Ecto neural progenitor cell (in vitro differentiated cells): ENCODE results near the gene RGS12.
"Not testable (repeated sequence)": the region's sequence is repeated elsewhere in the genome, so short reads cannot be mapped to it uniquely, and the experiment has no call there.

ENCODE experiments used
- DNase-seq: peaks from one replicate; pipeline ENCODE4 v3.0.0-alpha.2; 2018; ENCODE audit warnings: low spot score

Gene RGS12

DNA sequence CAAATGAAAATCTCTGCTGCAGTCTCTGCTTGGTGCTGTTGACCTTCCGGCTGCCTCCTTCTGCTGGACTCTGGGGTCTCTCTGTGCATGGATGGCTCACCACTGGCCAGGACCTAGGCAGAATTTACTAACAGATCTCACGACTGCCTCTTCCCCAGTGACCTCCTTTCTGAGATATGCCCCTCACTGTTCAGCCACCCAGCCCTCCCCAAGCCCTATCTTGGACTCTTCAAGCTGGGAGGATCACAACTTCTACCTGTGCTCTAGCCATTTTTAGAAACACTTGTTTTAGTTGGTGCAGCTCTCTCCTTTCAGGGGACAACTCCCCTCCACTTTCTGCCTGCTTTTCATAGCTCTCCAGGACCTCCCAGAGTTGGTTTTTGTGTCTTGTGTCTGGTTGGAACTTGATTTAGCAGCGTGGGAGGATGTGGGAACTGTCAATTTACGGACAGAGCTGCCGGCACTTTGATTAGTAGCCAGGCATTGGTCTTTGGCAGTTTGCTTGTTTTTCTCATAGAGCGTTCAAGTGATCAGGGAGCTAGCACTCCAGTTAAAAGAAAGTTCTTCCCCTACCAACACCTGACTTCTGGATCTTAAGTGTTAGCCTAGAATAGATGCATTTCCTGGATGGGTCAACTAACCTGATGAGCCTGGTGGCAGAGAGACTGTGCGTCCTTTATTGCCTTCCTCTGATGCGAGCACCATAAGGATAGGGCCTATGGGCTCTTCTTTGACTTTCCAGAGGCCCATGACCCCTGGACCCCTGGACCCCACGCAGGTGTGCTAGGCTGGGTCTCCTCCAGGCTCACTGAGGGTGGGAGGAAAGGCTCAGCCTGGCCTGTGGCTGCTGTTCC is 6.5 kb downstream of the RGS12 start:
- DNase-seq = no peak

- peak; percentile 37 for DNase-seq
Observed at GRCh38 chr4:3299976-3300671, 7.3 kb downstream of the RGS12 start.

GRCh38 chr4:3300882-3301281 is 8.1 kb downstream of the RGS12 start:
- not testable (repeated sequence) for DNase-seq

- no peak for DNase-seq
Observed at GRCh38 chr4:3301450-3302172, 8.8 kb downstream of the RGS12 start.

GRCh38 chr4:3302173-3302785 is 9.5 kb downstream of the RGS12 start:
- DNase-seq = peak; percentile 40

DNA sequence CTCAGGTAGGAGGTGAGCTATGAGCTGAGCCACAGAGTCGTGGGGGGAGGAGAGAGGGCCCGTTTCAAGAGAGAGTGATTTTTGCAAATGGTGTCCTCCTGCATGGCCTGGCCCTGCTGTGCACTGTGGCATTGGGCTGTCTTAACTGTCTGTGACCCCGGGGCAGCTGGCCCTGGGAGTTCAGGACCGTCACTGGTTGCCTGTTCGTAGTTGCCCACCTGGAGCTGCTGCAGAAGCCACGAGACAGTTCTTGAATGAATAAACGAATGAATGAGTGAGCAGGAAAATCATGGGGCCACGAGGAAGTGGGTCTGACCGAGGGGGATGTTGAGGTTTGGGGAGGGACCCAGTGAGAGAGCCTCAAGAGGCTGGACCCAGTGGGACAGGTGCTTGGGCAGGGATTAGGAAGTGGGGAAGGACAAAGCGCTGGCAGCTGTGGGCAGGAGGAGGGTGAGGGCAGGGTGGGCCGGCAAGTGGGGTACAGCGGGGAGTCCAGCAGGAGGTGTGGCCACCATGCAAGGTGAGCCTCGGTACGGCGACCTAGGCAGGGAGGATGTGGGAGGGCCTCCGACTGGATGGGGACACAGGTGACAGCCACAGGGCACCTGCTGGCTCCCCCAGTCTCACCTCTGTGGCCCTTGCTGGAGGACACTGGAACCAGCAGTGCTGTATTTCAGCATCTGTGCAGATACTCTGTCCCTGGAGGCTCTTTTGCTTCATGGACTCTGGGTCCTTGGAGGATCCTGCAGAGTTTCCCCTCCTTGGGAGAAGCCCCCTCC is 10.2 kb downstream of the RGS12 start:
- DNase-seq = peak; percentile 44

- no peak for DNase-seq
Observed at GRCh38 chr4:3303565-3303824, 10.7 kb downstream of the RGS12 start.

GRCh38 chr4:3303923-3304710 is 11.3 kb downstream of the RGS12 start:
- peak; percentile 19 for DNase-seq

- no peak for DNase-seq
Observed at GRCh38 chr4:3304831-3305609, 12.2 kb downstream of the RGS12 start.

DNA sequence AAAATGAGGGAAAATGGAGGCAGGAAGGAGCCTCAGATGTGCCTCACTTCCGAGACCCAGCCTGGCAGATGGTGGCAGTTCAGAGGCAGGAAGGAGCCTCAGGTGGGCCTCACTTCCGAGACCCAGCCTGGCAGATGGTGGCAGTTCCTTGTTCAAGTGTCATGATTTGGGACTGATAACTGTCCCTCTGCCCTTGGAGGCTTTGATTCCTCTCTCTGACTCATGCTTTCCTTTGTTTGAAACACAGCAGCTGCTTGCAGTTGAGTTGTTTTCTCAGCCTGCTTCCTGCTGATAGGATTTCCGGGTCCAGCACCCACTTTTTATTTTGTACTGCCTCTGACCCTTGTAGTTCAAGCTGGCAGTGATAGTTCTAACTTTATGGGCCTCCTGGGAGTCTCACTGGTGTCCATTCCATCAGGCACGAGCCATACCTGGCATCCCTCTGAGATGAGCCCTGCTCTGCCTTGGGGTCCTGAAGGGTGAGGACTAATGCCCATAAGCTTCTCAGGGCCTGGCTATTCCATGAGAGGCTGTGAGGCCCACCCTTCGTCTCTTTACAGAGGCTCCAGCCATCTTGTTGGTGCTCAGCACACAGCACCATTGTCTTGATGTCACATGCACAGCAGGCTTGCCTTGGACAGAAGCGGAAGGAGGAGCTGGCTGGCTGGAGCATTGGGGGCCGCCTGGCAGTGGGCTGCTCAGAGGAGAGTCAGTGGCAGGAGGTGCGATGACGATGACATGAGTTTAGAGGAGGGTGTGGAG is 13.0 kb downstream of the RGS12 start:
- peak; percentile 51 for DNase-seq

GRCh38 chr4:3306450-3306849 is 13.6 kb downstream of the RGS12 start:
- DNase-seq = no peak

DNA sequence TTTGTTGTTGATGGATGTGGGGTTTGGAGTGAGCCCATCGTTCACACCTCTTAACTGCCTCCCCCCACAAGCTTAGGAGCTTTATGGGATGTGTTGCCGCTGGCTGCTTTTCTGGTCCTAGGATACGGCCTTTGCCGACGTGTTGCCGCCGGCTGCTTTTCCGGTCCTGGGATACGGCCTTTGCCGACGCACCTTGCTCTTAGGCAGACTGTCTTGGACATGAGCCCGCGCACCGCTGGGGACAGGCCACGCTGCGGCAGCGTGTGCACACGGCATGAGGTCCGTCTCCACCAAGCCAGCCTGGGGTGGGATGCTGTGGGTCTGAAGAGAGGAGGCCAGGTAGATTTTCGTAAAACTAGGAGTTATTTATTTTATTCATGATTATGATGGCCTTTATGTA is 14.2 kb downstream of the RGS12 start:
- DNase-seq = no peak

- no peak for DNase-seq
Observed at GRCh38 chr4:3307486-3307885, 14.7 kb downstream of the RGS12 start.

DNA sequence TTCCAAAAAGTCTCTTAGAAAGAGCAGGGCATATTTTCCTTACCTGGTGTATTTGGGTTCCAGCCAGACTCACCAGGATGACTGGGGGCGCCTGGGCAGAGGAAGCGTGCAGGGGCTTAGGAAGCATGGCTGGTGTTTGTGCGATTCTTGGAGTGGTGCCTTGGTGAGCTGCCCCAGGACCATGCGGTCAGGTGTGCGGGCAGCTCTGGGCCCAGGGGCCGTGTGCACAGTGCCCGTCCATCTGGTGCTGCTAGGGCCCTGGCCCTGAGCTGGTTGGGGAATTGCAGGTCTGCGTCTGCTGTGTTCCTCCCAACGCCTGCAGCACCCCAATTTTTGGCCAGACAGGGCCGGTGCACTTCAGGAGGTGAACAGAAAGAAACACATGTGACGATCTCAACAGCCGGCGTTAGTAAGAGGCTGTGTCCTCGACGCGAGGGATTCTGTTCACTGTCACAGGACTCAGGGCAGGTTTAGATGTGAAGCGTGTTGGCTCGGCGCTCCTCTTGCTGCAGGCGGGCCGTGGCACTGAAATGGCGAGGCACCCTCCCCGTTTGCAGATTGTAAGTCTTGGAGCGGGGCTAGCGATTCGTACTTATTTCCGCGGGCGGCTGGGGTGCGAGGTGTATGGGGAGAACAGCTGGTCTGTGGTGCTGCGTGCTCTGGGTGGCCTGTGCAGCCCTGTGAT is 15.2 kb downstream of the RGS12 start:
- DNase-seq = no peak

GRCh38 chr4:3308691-3309090 is 15.9 kb downstream of the RGS12 start:
- DNase-seq = no peak

DNA sequence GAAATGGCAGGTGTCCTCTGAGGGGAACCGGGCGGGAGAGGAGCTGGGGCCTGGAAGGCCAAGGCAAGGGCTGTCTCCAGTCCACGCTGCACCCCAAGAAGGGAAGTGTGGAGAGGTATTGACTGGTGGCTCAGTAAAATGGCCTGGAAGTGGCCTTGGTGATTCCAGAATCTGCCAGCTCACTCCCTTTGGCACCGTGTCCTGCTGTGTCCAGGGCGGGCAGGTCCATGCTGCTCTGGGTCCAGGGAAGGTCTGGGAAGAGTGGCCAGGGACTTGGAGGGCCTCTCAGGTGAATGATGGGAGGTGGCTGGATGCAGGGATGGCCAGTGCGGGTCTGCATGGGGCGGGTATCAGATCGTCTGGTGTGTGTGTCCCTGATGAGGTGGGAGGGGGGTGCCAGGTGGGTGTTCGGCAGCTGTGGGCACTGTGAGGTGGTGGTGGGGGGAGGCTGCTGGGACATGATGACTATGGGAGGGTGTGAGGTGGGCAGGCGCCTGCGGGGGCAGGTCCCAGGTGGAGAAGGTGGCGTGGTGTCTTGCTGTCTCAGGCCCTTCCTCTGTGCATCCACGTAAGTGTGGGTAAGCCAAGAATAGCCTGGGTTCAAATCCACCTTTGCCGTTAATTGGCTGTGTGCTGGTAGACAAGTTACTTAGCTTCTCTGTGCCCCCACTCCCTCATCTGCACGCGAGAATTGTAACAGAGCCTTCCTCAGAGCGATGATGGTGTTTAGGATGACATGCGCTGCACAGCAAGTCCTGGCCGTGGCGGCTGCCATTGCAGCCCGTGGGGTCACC is 17.7 kb downstream of the RGS12 start:
- DNase-seq = peak; percentile 40

- DNase-seq = peak; percentile 32
Observed at GRCh38 chr4:3311095-3311372, 18.2 kb downstream of the RGS12 start.

DNA sequence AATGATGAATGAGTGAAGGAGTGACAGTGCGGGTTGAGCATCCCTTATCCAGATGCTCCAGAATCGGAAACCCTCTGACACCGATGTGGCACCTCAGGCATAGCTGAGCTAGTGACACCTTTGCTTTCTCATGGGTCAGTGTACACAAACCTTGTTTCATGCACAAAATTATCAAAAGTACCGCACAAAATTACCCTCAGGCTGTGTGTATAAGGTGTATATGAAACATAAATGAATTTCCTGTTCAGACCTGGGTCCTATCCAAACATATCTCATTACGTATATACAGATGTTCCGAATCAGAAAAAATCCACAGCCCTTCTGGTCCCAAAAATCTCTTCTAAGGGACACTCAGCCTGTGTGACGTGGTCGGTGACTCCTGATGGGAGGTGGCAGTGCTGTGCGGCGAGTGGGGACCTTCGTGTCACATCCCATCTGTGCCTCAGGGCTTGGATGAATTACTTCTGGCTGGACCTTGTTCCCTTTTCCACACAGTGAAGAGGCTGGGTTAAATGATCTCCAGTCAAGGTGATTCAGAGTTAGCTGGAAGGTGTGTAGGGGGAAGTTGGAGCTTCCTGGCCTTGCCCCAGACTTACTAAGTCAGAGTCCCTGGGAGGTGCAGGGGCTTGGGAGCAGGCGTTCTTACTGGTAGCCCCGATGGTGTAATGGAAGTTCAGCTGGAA is 18.8 kb downstream of the RGS12 start:
- DNase-seq = peak; percentile 33
